Panc1 (cell line): ENCODE measurements around the gene RIN1. TPM values are rescaled to one million over a fixed set of nuclear protein-coding genes. Genes with fewer than 3 reads are reported as not detected.

Experiments
- ATAC-seq: fragments of 200-7000 bp; cut with Tn5 transposase; 2 replicates; pipeline ENCODE4 v1.9.1; 2020; ENCODE audit warnings: mild to moderate bottlenecking, moderate library complexity
- BruUV-seq: library from RNA; stranded (reverse); fragments of 400-500 nt; replicated peaks from 2 replicates; lab custom pipeline; 2021; lab: Mats Ljungman, UMichigan
- CTCF ChIA-PET: fragments of 300-600 bp; sonication (Branson Sonifier 250); formaldehyde crosslinking; loops from one replicate; lab custom pipeline; 2022; ENCODE audit warnings: antibody characterized with exemption; lab: Charles Lee
- POLR2A ChIA-PET: fragments of 300-600 bp; sonication (Branson Sonifier 250); formaldehyde crosslinking; loops from one replicate; lab custom pipeline; 2022; ENCODE audit warnings: antibody characterized with exemption; lab: Charles Lee
- DNase-seq: peaks from one replicate; pipeline ENCODE4 v3.0.0-alpha.2; 2010; ENCODE audit warnings: low read depth, low spot score
- H3K27ac ChIP-seq: 2 replicates; pipeline ENCODE4 v1.5.1; 2011; ENCODE audit warnings: mild to moderate bottlenecking, low read length, inconsistent platforms
- H3K27me3 ChIP-seq: fragments of 200-500 bp; sonication (Bioruptor generic); 2 replicates; pipeline ENCODE4 v1.6.0; 2014; ENCODE audit warnings: low read length, inconsistent platforms; ENCODE audit not compliant: control insufficient read depth, insufficient read depth
- H3K36me3 ChIP-seq: fragments of 200-500 bp; sonication (Bioruptor generic); 2 replicates; pipeline ENCODE4 v1.5.1; 2014; ENCODE audit warnings: inconsistent platforms, mild to moderate bottlenecking, low read length, moderate library complexity; ENCODE audit not compliant: control insufficient read depth, insufficient read depth
- H3K4me1 ChIP-seq: 2 replicates; pipeline ENCODE4 v1.5.1; 2011; ENCODE audit warnings: inconsistent platforms, mild to moderate bottlenecking, low read length, moderate library complexity; ENCODE audit not compliant: control insufficient read depth, insufficient read depth
- H3K4me3 ChIP-seq, 2 experiments: 2 replicates each; pipeline ENCODE4 v1.5.1; 2011 to 2012; ENCODE audit warnings: low read depth in 2 of 2, low read length in 2 of 2, mild to moderate bottlenecking in 2 of 2, inconsistent platforms in 1 of 2, moderate library complexity in 1 of 2
- H3K9me3 ChIP-seq: fragments of 200-500 bp; sonication (Bioruptor generic); 2 replicates; pipeline ENCODE4 v1.5.1; 2014; ENCODE audit warnings: low read depth, mild to moderate bottlenecking, inconsistent platforms, low read length, moderate library complexity; ENCODE audit not compliant: control insufficient read depth, insufficient read depth
- POLR2AphosphoS5 ChIP-seq: IDR thresholded peaks from 2 replicates; pipeline ENCODE4 v1.6.1; 2012; ENCODE audit warnings: mild to moderate bottlenecking, low read depth, low read length, moderate library complexity
- SIN3A ChIP-seq: IDR thresholded peaks from 2 replicates; pipeline ENCODE4 v1.6.1; 2012; ENCODE audit warnings: low read depth, mild to moderate bottlenecking, low read length, moderate library complexity, borderline replicate concordance; ENCODE audit not compliant: insufficient read depth
- TCF7L2 ChIP-seq: IDR thresholded peaks from 2 replicates; pipeline ENCODE4 v1.6.1; 2011; ENCODE audit warnings: mild to moderate bottlenecking, low read depth, low read length, inconsistent platforms
- in situ Hi-C: cut with HindIII; loops from 2 replicates; pipeline ENCODE4 v1.10.0; 2016; ENCODE audit warnings: low sequenced_read_pairs, low pct_unique_long_range_greater_than_20kb
- intact Hi-C: fragments of 100-400 bp; cut with micrococcal nuclease; formaldehyde crosslinking; loops from one replicate; pipeline ENCODE4 v1.10.0; 2022; ENCODE audit not compliant: unreplicated experiment
- total RNA-seq: library from RNA; stranded (reverse); gene quantifications from one replicate; pipeline ENCODE4 v1.2.1, GENCODE V29; 2021; ENCODE audit not compliant: unreplicated experiment
- TF ChIP-seq, protein P1 (sequence below), 2 experiments: IDR thresholded peaks; 2 replicates each; pipeline ENCODE4 v1.6.1; 2011 to 2012; ENCODE audit warnings: low read depth in 2 of 2, control low read depth in 1 of 2, low read length in 1 of 2, mild to moderate bottlenecking in 1 of 2, moderate library complexity in 1 of 2; ENCODE audit not compliant: insufficient read depth in 1 of 2
- TF ChIP-seq, protein P2 (sequence below): fragments of 450-650 bp; IDR thresholded peaks from 2 replicates; pipeline ENCODE4 v1.5.1; 2017; ENCODE audit warnings: mild to moderate bottlenecking

Gene RIN1
- total RNA-seq, 1 experiment from 2014 or later, result 21.7 TPM

DNA sequence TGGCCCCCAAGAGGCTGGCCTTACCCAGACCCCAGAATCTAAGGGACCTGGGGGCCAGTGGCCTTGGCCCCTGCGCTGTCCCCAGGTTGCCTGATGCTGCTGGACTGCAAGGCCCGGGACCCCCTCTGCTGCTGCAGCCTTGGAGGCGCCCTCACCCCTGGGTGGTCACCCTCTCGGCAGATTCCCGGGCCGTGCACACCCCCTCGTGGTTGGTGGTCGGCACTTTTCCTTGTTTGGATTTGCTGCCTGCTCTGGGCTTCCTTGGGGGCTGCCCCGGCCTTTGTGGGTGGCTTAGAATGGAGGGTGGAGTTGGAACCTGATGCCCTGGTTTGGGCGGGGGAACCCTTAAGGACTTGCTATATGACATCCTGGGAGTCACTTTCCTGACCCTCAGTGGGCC, 5.3 kb downstream of the RIN1 start:
- CTCF ChIA-PET, result interaction anchor here (1.6 kb wide), 1 partner anchor 19 kb away, joined by 6 read pairs; no protein-coding TSS in a partner anchor
- TF ChIP-seq TCF7L2, result no peak
- no peak for TF ChIP-seq SIN3A
- TF ChIP-seq, protein P1, sequence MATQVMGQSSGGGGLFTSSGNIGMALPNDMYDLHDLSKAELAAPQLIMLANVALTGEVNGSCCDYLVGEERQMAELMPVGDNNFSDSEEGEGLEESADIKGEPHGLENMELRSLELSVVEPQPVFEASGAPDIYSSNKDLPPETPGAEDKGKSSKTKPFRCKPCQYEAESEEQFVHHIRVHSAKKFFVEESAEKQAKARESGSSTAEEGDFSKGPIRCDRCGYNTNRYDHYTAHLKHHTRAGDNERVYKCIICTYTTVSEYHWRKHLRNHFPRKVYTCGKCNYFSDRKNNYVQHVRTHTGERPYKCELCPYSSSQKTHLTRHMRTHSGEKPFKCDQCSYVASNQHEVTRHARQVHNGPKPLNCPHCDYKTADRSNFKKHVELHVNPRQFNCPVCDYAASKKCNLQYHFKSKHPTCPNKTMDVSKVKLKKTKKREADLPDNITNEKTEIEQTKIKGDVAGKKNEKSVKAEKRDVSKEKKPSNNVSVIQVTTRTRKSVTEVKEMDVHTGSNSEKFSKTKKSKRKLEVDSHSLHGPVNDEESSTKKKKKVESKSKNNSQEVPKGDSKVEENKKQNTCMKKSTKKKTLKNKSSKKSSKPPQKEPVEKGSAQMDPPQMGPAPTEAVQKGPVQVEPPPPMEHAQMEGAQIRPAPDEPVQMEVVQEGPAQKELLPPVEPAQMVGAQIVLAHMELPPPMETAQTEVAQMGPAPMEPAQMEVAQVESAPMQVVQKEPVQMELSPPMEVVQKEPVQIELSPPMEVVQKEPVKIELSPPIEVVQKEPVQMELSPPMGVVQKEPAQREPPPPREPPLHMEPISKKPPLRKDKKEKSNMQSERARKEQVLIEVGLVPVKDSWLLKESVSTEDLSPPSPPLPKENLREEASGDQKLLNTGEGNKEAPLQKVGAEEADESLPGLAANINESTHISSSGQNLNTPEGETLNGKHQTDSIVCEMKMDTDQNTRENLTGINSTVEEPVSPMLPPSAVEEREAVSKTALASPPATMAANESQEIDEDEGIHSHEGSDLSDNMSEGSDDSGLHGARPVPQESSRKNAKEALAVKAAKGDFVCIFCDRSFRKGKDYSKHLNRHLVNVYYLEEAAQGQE (IDR thresholded peaks at IDR 0.05; ENCODE audit: insufficient read depth in 1 of 2, low read depth in 2 of 2, low read length in 1 of 2), result no peak
- no peak for TF ChIP-seq POLR2AphosphoS5
- intact Hi-C loops, result no loop called here
- Histone ChIP-seq H3K27ac (no peak overlapping the region), H3K27me3 (no peaks in the 10 kb centered on the region), H3K4me1 (peaks cover 28% of the 10 kb centered on the region), H3K4me3 (no peak overlapping the region), H3K36me3 (no peaks in the 10 kb centered on the region), H3K9me3 (no peaks in the 10 kb centered on the region)
- no peak for DNase-seq
- no TSS peak for BruUV-seq
- POLR2A ChIA-PET, result no interaction called here
- ATAC-seq, result no peak
- in situ Hi-C loops, result no loop called here

DNA sequence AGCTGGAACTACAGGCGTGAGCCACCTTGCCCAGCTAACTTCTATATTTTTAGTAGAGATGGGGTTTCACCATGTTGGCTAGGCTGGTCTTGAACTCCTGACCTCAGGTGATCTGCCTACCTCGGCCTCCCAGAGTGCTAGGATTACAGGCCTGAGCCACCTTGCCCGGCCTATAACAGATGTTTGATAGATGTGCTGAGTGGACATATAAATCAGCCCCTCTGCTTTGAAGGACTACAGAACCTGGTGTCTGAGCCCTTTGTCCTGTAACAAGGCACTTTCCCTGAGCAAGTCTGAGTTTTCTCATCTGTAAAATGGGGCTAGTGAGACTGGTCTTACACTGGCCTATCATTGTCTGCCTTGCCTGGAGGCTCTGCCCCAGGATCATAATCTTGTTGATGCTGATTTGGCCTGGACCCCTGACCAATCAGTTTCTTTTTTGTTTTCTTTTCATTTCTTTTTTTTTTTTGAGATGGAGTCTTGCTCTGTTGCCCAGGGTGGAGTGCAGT, 7.0 kb downstream of the RIN1 start:
- no peak overlapping the region for H3K4me3 ChIP-seq
- CTCF ChIA-PET, result interaction anchor here (0.7 to 1.2 kb wide), 3 partner anchors 17 to 31 kb away, joined by 5 to 15 read pairs (median 5); no protein-coding TSS in a partner anchor

More for the DNA sequence above, 7.0 kb downstream of the RIN1 start:
- Histone ChIP-seq H3K9me3 (no peaks in the 10 kb centered on the region), H3K36me3 (no peaks in the 10 kb centered on the region), H3K27me3 (no peaks in the 10 kb centered on the region), H3K27ac (no peak overlapping the region), H3K4me1 (peaks cover 18% of the 10 kb centered on the region)
- BruUV-seq, result no TSS peak
- DNase-seq, result no peak
- no peak for ATAC-seq
- in situ Hi-C loops (no loop called here), intact Hi-C loops (loop anchor here (2.0 kb wide), 1 partner anchor 16 kb away; no protein-coding TSS in a partner anchor)
- TF ChIP-seq, protein P2, sequence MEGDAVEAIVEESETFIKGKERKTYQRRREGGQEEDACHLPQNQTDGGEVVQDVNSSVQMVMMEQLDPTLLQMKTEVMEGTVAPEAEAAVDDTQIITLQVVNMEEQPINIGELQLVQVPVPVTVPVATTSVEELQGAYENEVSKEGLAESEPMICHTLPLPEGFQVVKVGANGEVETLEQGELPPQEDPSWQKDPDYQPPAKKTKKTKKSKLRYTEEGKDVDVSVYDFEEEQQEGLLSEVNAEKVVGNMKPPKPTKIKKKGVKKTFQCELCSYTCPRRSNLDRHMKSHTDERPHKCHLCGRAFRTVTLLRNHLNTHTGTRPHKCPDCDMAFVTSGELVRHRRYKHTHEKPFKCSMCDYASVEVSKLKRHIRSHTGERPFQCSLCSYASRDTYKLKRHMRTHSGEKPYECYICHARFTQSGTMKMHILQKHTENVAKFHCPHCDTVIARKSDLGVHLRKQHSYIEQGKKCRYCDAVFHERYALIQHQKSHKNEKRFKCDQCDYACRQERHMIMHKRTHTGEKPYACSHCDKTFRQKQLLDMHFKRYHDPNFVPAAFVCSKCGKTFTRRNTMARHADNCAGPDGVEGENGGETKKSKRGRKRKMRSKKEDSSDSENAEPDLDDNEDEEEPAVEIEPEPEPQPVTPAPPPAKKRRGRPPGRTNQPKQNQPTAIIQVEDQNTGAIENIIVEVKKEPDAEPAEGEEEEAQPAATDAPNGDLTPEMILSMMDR, result no peak
- TF ChIP-seq, protein P1 (IDR thresholded peaks at IDR 0.05; ENCODE audit: insufficient read depth in 1 of 2, low read depth in 2 of 2, low read length in 1 of 2), result no peak
- POLR2A ChIA-PET, result no interaction called here
